ENCODE measurements around the gene LMOD2.

LMOD2 gene

DNA sequence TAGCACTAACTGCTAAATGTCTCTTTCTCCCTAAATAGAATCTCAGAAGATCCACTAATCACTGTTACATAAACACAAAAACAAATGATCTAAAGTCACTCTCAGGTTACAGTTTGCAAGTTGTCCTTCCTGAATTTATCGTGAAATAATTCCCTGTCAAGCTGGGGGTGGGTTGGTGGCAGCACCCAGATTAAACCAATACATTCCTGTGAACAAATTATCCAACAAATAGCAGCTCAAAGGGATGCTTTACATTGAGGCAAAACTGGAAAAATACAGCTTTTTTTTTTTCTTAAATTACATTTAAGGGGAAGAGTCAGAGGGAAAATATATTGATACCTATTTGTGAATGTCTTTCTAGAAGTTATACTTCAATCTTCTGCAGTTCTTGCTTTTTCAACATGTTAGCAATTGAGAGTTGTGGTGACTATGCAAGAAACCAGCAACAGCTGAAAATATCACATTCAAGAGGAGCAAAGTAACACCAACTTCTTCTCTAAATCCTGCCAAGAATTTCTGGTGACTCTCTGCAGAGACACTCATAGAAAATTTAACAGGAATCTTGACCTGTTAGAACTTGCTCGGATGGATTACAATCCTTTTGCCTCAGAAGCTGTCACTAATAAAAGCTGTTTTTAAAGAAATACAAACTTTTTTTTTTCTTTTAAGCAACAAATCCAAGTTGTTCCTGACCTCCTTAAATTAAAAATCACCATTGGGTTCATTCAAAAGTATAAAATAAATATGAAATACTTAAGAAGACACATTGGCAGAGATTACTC is 18.9 kb downstream of the LMOD2 start:
- no peaks in the 10 kb centered on the region for H3K9me3 Mint-ChIP-seq (ENCODE audit: low read depth)

GRCh38 chr7:123675181-123675473 is 19.5 kb downstream of the LMOD2 start:
- Mint-ChIP-seq H3K9me3 (ENCODE audit: low read depth) (no peaks in the 10 kb centered on the region), H3K4me3 (no peak overlapping the region), H3K36me3 (no peaks in the 10 kb centered on the region), H3K27ac (no peak overlapping the region), H3K27me3 (no peaks in the 10 kb centered on the region), H3K4me1 (ENCODE audit: low read depth) (no peaks in the 10 kb centered on the region)

More for the DNA sequence above, 18.9 kb downstream of the LMOD2 start:
- Mint-ChIP-seq H3K4me3 (no peak overlapping the region), H3K36me3 (no peaks in the 10 kb centered on the region), H3K27ac (no peak overlapping the region), H3K27me3 (no peaks in the 10 kb centered on the region), H3K4me1 (ENCODE audit: low read depth) (no peaks in the 10 kb centered on the region)

DNA sequence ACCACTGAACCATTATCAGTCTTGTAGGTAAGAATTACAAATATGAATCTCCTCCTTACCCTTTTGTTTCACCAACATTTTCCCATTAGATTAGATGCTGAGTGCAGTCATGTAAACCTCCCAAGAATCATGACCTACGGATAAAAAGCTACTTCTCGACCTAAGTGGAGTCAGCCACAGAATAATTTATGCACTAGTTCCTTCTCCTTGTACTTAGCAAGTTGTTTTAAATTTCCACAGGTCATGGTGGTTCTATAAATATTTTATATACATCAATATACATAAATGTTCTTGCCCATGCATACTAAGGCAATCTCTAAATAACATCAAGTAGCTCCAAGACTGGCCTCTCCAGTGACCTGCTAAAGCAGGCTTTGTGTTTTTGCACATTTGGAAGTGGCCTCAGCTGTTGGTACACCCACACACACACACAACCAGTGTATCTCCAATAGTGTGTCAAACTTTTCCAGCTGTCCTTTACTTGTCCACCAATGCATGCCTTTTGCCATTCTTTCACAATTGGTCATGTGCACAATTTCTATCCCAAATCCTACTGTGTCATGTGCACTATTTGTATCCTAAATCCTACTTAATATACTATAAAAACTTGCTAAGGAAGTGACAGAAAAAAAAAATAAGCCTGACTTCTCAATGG is 21.5 kb downstream of the LMOD2 start:
- H3K4me3 Mint-ChIP-seq = no peak overlapping the region
- no peak overlapping the region for H3K27ac Mint-ChIP-seq
- H3K36me3 Mint-ChIP-seq = no peaks in the 10 kb centered on the region
- no peaks in the 10 kb centered on the region for H3K4me1 Mint-ChIP-seq (ENCODE audit: low read depth)
- H3K27me3 Mint-ChIP-seq = no peaks in the 10 kb centered on the region
- no peaks in the 10 kb centered on the region for H3K9me3 Mint-ChIP-seq (ENCODE audit: low read depth)

- Mint-ChIP-seq H3K4me1 (ENCODE audit: low read depth) (no peaks in the 10 kb centered on the region), H3K36me3 (no peaks in the 10 kb centered on the region), H3K27me3 (no peaks in the 10 kb centered on the region), H3K9me3 (ENCODE audit: low read depth) (no peaks in the 10 kb centered on the region), H3K4me3 (no peak overlapping the region), H3K27ac (no peak overlapping the region)
Measured at GRCh38 chr7:123679614-123680013, 23.9 kb downstream of the LMOD2 start.

GRCh38 chr7:123680580-123680979 is 24.9 kb downstream of the LMOD2 start:
- H3K27ac Mint-ChIP-seq = no peak overlapping the region
- no peak overlapping the region for H3K4me3 Mint-ChIP-seq
- H3K36me3 Mint-ChIP-seq = no peaks in the 10 kb centered on the region
- H3K9me3 Mint-ChIP-seq (ENCODE audit: low read depth) = no peaks in the 10 kb centered on the region
- H3K27me3 Mint-ChIP-seq = no peaks in the 10 kb centered on the region
- H3K4me1 Mint-ChIP-seq (ENCODE audit: low read depth) = no peaks in the 10 kb centered on the region

DNA sequence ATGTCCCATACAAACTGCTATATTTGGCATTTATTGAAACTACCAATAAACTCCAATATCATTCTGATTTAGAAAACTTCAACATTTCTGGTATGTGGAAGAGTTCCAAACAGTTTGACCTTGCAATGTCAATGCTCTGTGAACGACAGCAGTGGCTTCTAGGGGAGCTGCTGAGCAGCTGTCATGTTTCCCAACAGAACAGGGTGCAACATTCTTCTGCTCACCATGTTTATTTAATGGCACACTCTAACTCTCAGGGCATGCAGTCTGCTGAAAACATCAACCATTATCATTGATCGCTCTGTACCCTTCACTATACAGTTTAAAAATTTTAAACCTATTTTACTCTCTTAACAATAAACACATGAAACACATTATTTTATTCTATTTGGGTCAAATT is 25.9 kb downstream of the LMOD2 start:
- H3K4me1 Mint-ChIP-seq (ENCODE audit: low read depth) = no peaks in the 10 kb centered on the region
- no peaks in the 10 kb centered on the region for H3K9me3 Mint-ChIP-seq (ENCODE audit: low read depth)
- H3K27me3 Mint-ChIP-seq = no peaks in the 10 kb centered on the region
- no peaks in the 10 kb centered on the region for H3K36me3 Mint-ChIP-seq
- H3K27ac Mint-ChIP-seq = no peak overlapping the region
- H3K4me3 Mint-ChIP-seq = no peak overlapping the region

- no peaks in the 10 kb centered on the region for H3K9me3 Mint-ChIP-seq (ENCODE audit: low read depth)
- H3K36me3 Mint-ChIP-seq = no peaks in the 10 kb centered on the region
- no peaks in the 10 kb centered on the region for H3K4me1 Mint-ChIP-seq (ENCODE audit: low read depth)
- no peak overlapping the region for H3K27ac Mint-ChIP-seq
- H3K27me3 Mint-ChIP-seq = no peaks in the 10 kb centered on the region
- H3K4me3 Mint-ChIP-seq = no peak overlapping the region
Measured at GRCh38 chr7:123682690-123683089, 27.0 kb downstream of the LMOD2 start.

- Mint-ChIP-seq H3K27me3 (no peaks in the 10 kb centered on the region), H3K36me3 (no peaks in the 10 kb centered on the region), H3K4me3 (no peak overlapping the region), H3K4me1 (ENCODE audit: low read depth) (no peaks in the 10 kb centered on the region), H3K9me3 (ENCODE audit: low read depth) (no peaks in the 10 kb centered on the region), H3K27ac (peak overlapping the region; percentile 11)
Measured at GRCh38 chr7:123687161-123687560, 31.5 kb downstream of the LMOD2 start.

- Mint-ChIP-seq H3K4me3 (no peak overlapping the region), H3K27me3 (no peaks in the 10 kb centered on the region), H3K9me3 (ENCODE audit: low read depth) (no peaks in the 10 kb centered on the region), H3K4me1 (ENCODE audit: low read depth) (no peaks in the 10 kb centered on the region), H3K27ac (no peak overlapping the region), H3K36me3 (no peaks in the 10 kb centered on the region)
Measured at GRCh38 chr7:123687727-123688126, 32.1 kb downstream of the LMOD2 start.

DNA sequence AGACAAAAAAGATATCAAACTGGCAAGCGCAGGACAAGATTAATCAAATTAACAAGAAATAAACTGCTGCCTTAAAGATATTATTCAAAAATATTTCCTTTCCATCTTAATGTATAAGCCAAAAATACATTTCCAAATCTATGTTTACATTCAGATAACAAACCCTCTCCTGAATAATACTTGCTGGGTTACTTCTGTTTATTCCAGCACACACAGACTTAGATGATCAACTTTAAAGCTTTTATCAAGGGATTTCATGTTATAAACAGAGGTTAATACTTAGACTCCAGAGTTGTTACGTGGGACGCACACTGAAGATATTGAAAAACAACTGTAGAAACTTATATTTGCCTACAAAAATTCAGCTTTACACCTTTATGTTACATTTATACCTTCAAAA is 33.6 kb downstream of the LMOD2 start:
- H3K36me3 Mint-ChIP-seq = no peaks in the 10 kb centered on the region
- no peak overlapping the region for H3K27ac Mint-ChIP-seq
- H3K9me3 Mint-ChIP-seq (ENCODE audit: low read depth) = no peaks in the 10 kb centered on the region
- H3K4me1 Mint-ChIP-seq (ENCODE audit: low read depth) = no peaks in the 10 kb centered on the region
- H3K27me3 Mint-ChIP-seq = no peaks in the 10 kb centered on the region
- H3K4me3 Mint-ChIP-seq = no peak overlapping the region

GRCh38 chr7:123690550-123690949 is 34.9 kb downstream of the LMOD2 start:
- H3K27me3 Mint-ChIP-seq = no peaks in the 10 kb centered on the region
- no peak overlapping the region for H3K27ac Mint-ChIP-seq
- H3K4me3 Mint-ChIP-seq = no peak overlapping the region
- no peaks in the 10 kb centered on the region for H3K4me1 Mint-ChIP-seq (ENCODE audit: low read depth)
- no peaks in the 10 kb centered on the region for H3K9me3 Mint-ChIP-seq (ENCODE audit: low read depth)
- H3K36me3 Mint-ChIP-seq = no peaks in the 10 kb centered on the region

DNA sequence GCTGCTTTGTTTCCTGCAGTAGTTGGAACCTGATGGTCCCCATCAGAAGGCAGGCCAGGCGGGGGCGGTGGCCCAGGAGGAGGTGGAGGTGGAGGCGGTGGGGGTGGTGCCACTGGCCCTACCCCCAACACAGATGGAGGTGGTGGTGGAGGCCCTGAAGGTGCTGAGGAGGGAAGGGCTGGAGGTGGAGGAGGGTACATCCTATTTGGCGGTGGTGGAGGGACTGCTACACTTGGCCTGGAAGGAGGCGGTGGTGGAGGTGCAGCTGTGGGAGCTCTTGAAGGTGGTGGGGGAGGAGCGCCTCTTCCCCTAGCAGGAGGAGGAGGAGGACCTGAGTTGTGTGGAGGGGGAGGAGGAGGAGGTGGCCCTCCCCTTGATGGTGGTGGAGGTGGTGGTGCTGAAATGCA is 36.8 kb downstream of the LMOD2 start:
- H3K36me3 Mint-ChIP-seq = peaks cover 2% of the 10 kb centered on the region

DNA sequence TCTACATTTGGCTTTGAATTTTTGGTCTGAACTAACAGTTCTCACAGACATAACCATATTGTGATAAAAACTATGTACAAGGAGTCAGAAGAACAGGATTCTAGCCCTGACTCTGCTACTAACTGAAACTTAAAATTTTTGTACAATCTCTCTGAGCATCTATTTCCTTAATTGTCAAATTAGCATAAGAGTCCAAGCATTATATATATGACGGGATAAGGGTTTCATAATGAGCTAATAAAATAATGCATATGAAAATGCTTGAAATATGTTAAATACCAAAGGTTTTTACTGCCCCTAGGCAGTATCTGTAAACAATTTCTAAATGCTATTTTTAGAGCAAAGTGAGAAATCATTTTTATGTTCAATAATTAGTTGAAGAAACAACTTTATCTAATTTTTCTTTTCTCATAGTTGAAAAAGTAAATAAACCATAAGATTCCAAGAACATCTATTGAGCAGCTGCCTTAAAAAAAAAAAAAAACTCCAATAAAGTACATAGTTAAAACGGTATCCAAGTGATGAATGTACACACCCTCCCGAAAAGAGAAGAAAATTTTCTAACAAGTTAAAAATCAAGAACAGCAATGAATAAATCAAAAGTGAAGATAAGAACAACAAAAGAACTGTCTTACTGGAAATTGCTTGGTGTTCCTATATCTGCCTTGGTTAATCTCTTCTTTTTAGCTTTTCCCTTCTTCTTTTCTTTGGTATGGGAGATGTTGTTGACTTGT is 40.4 kb downstream of the LMOD2 start:
- Mint-ChIP-seq H3K4me3 (no peak overlapping the region), H3K27me3 (no peaks in the 10 kb centered on the region), H3K4me1 (ENCODE audit: low read depth) (no peaks in the 10 kb centered on the region), H3K27ac (no peak overlapping the region), H3K9me3 (ENCODE audit: low read depth) (no peaks in the 10 kb centered on the region), H3K36me3 (peaks cover 2% of the 10 kb centered on the region)

More for the DNA sequence above, 36.8 kb downstream of the LMOD2 start:
- Mint-ChIP-seq H3K27ac (no peak overlapping the region), H3K9me3 (ENCODE audit: low read depth) (no peaks in the 10 kb centered on the region), H3K27me3 (no peaks in the 10 kb centered on the region), H3K4me1 (ENCODE audit: low read depth) (no peaks in the 10 kb centered on the region), H3K4me3 (no peak overlapping the region)

DNA sequence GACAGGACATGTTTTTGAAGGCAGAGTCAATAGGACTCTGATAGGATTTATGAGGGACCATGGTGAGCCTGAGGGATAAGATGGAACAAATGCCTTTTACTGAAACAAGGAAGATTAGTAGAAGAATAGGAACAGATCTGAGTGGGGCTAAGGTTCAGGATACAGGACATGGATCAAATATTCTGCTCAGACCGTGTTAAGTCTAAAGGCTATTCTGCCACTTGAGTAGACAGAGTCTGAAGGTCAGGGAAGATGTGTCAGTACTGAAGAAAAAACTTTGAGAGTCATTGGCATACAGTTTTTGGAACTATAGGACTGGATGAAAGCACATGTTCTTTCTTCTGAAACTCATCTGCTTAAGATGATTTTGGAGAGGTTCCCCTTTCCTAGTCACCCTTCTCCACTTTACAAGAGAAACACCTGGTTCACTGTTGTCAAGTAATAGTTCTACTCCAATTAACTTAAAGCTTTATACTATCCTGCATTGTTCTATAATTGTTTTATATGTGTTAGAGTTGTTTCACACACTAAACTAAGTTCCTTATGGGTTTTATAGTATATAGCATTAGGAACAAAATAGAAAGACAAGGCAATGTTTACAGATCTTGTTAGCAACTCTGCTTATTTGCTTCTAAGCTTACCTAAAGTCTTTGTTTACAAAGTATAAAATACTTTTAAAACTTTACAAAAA is 49.7 kb downstream of the LMOD2 start:
- Mint-ChIP-seq H3K27me3 (no peaks in the 10 kb centered on the region), H3K36me3 (peaks cover 2% of the 10 kb centered on the region), H3K27ac (peak overlapping the region; percentile 6), H3K4me1 (ENCODE audit: low read depth) (peaks cover 6% of the 10 kb centered on the region), H3K9me3 (ENCODE audit: low read depth) (no peaks in the 10 kb centered on the region), H3K4me3 (no peak overlapping the region)

DNA sequence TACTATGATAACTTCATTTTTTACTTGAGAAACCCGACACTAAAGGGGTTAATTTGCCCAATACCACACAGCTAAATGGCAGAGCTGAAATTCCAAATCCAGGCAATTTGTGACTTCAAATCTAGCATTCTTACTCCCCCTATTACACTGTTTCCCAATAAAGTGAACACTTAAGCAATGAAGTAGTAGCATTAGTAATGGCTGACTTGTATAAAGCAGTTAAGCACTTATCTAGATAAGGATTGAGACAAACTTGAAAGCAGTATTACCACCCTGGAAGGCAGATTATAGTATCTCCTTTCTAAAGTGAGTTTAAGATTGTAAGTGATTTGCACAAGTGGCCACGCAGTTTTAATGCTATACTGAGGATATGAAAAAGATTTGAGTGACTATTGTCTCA is 53.9 kb downstream of the LMOD2 start:
- Mint-ChIP-seq H3K27me3 (no peaks in the 10 kb centered on the region), H3K36me3 (peaks cover 2% of the 10 kb centered on the region), H3K27ac (no peak overlapping the region), H3K4me3 (no peak overlapping the region), H3K4me1 (ENCODE audit: low read depth) (peaks cover 44% of the 10 kb centered on the region), H3K9me3 (ENCODE audit: low read depth) (no peaks in the 10 kb centered on the region)

Measured in activated naive CD8-positive, alpha-beta T cell (primary cell).